Cardiac fibroblast (primary cell): ENCODE data around the gene LACRT.

Source experiments
- DNase-seq, 2 donors: peaks; one replicate each; pipeline versions ENCODE4 v3.0.0 to v3.0.0-alpha.2; 2010; ENCODE audit warnings: low read depth in 2 of 2
- H3K4me3 ChIP-seq, 2 donors: replicated peaks in 1 of 2; 1 replicate in 1 of 2; 2 replicates in 1 of 2; pipeline ENCODE4 v1.5.1; 2011; ENCODE audit warnings: low read depth in 2 of 2, low read length in 2 of 2, mild to moderate bottlenecking in 2 of 2, moderate library complexity in 1 of 2
- CTCF ChIP-seq: IDR thresholded peaks from one replicate; pipeline ENCODE4 v1.5.1; 2011; ENCODE audit warnings: low read depth, mild to moderate bottlenecking, low read length, inconsistent platforms

LACRT gene

GRCh38 chr12:54587315-54587873, 47.3 kb downstream of the LACRT start:
- DNase-seq, result no peak
- TF ChIP-seq CTCF, result no peak
- no peak overlapping the region for H3K4me3 ChIP-seq

- DNase-seq, result no peak
- no peak overlapping the region for H3K4me3 ChIP-seq
- no peak for TF ChIP-seq CTCF
Observed at GRCh38 chr12:54586620-54587019, 48.1 kb downstream of the LACRT start.

DNA sequence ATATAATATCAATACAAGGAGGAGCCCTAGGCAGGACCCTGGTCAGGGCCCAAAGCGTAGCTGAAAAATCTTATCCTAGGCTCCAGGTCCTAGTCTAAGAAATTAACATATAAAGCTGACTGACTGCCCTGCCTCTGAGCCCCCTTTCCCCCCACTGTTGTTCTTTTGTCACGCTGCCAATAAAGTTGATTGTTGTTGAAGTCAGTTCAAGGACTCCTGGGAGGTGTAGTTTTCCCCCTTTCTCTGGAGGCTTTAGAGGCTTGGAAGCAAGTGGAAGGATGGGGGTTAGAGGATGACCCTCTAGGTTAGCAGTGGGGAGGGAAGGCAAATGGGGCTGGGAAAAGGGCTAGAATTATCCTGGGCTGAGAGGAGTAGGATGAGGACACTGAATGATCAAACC, 49.5 kb downstream of the LACRT start:
- no peak for DNase-seq
- no peak overlapping the region for H3K4me3 ChIP-seq
- TF ChIP-seq CTCF, result no peak

GRCh38 chr12:54584128-54584527, 50.6 kb downstream of the LACRT start:
- no peak overlapping the region for H3K4me3 ChIP-seq
- DNase-seq, result no peak
- TF ChIP-seq CTCF, result no peak

DNA sequence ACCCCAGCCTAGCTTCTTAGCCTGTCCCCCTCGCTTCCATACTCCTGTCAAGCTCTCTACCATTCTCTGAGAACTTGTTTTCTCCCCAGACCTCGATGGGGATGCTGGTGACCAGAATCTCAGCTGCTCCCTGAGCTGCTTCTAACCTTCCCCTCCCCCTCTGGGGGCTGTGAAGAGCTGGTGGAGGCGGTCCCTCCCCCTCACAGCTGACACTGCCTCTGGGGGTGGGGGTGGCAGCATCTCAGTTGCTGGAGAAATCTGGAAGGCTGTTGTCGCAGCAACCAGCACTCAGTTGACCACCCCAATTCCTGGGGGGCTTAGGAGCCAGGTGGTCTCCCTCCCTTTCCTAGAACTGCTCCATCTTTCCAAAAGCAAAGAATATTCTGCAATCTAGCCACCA, 51.0 kb downstream of the LACRT start:
- TF ChIP-seq CTCF, result no peak
- DNase-seq, result no peak
- no peak overlapping the region for H3K4me3 ChIP-seq

GRCh38 chr12:54581412-54581811, 53.3 kb downstream of the LACRT start:
- H3K4me3 ChIP-seq, result no peak overlapping the region
- no peak for DNase-seq
- TF ChIP-seq CTCF, result no peak
